Measurements from ENCODE around the gene ATP5PF. TPM values are rescaled to one million over a fixed set of nuclear protein-coding genes. Genes with fewer than 3 reads are reported as not detected.
"Not testable (repeated sequence)": the region's sequence is repeated elsewhere in the genome, so short reads cannot be mapped to it uniquely, and the experiment has no call there.

Gene ATP5PF
- total RNA-seq, 4 donors from 2014 or later, result 41.2 to 113 (median 51.7) TPM

DNA sequence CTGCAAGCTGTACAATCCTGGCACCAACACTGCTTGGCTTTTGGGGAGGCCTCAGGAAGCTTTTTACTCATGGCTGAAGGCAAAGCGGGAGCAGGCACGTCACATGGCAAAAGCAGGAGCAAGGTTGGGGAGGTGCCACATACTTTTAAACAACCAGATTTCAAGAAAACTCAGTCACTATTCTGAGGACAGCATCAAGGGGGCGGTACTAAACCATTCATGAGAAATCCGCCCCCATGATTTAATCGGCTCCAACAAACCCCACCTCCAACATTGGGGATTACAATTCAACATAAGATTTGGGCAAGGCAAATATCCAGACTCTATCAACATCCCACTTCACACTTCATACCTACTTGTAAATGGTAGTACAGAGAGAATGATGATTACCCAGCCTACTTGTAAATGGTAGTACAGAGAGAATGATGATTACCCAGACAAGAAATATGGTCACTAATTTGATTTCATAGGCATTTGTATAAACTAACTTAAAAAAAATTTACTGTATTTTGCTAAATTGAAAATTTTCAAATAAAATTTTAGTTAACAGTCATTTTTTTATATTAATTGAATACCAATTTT, 24.9 kb downstream of the ATP5PF start:
- Histone ChIP-seq H3K27me3 (no peaks in the 10 kb centered on the region), H3K27ac (no peak overlapping the region), H3K4me3 (no peak overlapping the region), H3K4me1 (no peaks in the 10 kb centered on the region), H3K9me3 (no peaks in the 10 kb centered on the region), H3K36me3 (peaks cover 0 to 34% (median 0%) of the 10 kb centered on the region in 3 donors)
- TF ChIP-seq POLR2A (IDR thresholded peaks at IDR 0.05) (no peak), EP300 (IDR thresholded peaks at IDR 0.05) (no peak)
- TF ChIP-seq, protein P1, sequence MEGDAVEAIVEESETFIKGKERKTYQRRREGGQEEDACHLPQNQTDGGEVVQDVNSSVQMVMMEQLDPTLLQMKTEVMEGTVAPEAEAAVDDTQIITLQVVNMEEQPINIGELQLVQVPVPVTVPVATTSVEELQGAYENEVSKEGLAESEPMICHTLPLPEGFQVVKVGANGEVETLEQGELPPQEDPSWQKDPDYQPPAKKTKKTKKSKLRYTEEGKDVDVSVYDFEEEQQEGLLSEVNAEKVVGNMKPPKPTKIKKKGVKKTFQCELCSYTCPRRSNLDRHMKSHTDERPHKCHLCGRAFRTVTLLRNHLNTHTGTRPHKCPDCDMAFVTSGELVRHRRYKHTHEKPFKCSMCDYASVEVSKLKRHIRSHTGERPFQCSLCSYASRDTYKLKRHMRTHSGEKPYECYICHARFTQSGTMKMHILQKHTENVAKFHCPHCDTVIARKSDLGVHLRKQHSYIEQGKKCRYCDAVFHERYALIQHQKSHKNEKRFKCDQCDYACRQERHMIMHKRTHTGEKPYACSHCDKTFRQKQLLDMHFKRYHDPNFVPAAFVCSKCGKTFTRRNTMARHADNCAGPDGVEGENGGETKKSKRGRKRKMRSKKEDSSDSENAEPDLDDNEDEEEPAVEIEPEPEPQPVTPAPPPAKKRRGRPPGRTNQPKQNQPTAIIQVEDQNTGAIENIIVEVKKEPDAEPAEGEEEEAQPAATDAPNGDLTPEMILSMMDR (IDR thresholded peaks at IDR 0.05), result no peak
- 80% methylated on average over 5 of the region's 5 CpGs for WGBS, 2 donors
- DNase-seq (ENCODE audit: low spot score in 2 of 2), result no peak

DNA sequence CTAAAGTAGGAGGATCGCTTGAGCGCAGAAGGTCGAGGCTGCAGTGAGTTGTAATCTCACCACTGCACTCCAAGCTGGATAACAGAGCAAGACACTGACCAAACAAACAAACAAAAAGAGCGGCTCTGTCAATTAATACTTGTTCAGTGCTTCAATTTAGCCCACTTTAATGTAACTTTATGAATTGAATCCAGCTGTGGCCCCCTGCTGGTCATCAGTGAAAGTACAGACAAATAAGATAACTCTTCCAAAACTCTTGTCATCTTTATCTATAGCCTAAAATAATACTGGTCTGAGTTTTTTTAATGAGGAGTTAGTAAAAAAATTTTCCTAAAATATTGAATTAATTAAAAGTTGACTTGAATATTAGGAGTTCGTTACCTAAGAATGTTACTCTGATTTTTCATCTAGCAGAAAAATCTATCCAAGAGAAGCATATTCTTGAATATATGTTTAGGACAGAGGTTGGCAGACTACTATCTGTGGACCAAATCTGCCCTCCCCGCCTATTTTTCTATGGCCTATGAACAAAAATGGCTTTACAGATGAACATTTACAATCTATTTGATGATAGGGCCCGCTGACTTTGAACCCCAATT, 26.1 kb downstream of the ATP5PF start:
- H3K27me3 ChIP-seq, result no peaks in the 10 kb centered on the region
- peak; percentile 16 to 79 for DNase-seq (ENCODE audit: low spot score in 2 of 2)
- no peak overlapping the region for H3K27ac ChIP-seq
- H3K4me3 ChIP-seq, result no peak overlapping the region
- peaks cover 0 to 23% (median 0%) of the 10 kb centered on the region in 3 donors for H3K36me3 ChIP-seq
- H3K4me1 ChIP-seq, result no peaks in the 10 kb centered on the region
- TF ChIP-seq POLR2A (IDR thresholded peaks at IDR 0.05) (no peak), EP300 (IDR thresholded peaks at IDR 0.05) (no peak)
- TF ChIP-seq, protein P1 (IDR thresholded peaks at IDR 0.05), result peak; percentile 67 to 83 (median 71)
- WGBS, 2 donors, result 53 to 60% methylated on average over 7 of the region's 7 CpGs
- no peaks in the 10 kb centered on the region for H3K9me3 ChIP-seq

DNA sequence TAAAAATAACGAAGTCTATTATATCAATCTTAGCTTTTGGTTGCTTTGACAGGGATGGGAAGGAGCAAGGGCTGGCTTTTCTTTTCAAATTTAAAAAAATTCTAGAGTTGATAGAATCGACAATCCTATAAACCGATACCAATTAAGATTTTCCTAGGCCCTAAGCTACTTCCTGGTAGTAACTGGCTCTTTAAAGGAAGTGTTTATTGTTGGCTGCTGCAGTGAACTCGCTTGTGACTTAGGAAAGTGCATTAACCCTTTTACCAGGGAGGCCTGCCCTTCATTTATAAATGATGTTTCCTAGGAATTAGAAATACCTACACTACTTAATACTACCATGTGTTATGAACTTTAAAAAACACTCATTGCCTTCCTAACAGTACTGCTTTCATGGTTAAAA, 33.2 kb downstream of the ATP5PF start:
- no peaks in the 10 kb centered on the region for H3K9me3 ChIP-seq
- no peaks in the 10 kb centered on the region for H3K4me1 ChIP-seq
- no peak for TF ChIP-seq EP300 (IDR thresholded peaks at IDR 0.05)
- TF ChIP-seq, protein P1 (IDR thresholded peaks at IDR 0.05), result no peak
- TF ChIP-seq POLR2A (IDR thresholded peaks at IDR 0.05), result no peak
- H3K4me3 ChIP-seq, result no peak overlapping the region
- peaks cover 0 to 15% (median 0%) of the 10 kb centered on the region in 3 donors for H3K36me3 ChIP-seq
- H3K27ac ChIP-seq, result peak overlapping the region in 1 of 4 donors; percentile 23
- DNase-seq (ENCODE audit: low spot score in 2 of 2), result no peak
- H3K27me3 ChIP-seq, result no peaks in the 10 kb centered on the region
- WGBS, 2 donors, result 55% methylated on average over 4 of the region's 4 CpGs

DNA sequence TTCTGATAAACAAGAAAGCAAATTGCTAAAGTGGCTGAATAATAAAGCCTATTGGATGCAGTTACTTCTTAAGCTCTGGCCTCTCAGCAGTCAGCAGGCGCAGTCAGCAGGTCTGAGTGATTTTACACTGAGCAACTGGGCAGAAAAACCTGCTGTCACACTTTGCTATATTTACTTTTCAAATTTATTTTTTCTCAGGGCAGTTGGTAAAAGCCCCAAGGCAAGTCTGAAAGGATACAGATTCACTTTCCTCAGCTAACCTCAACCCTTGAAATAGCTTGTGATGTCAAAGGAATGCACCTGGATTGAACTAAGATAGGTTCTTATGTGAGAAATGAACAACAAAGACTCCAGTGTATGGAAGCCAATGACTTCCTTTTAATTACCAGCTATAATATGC, 34.0 kb downstream of the ATP5PF start:
- Histone ChIP-seq H3K4me3 (no peak overlapping the region), H3K27me3 (no peaks in the 10 kb centered on the region), H3K36me3 (peaks cover 0 to 13% (median 0%) of the 10 kb centered on the region in 3 donors), H3K9me3 (no peaks in the 10 kb centered on the region), H3K4me1 (no peaks in the 10 kb centered on the region), H3K27ac (no peak overlapping the region)
- WGBS, 2 donors, result 94 to 100% methylated on average over 1 of the region's 1 CpG
- no peak for DNase-seq (ENCODE audit: low spot score in 2 of 2)
- TF ChIP-seq, protein P1 (IDR thresholded peaks at IDR 0.05), result no peak
- TF ChIP-seq EP300 (IDR thresholded peaks at IDR 0.05) (no peak), POLR2A (IDR thresholded peaks at IDR 0.05) (no peak)

DNA sequence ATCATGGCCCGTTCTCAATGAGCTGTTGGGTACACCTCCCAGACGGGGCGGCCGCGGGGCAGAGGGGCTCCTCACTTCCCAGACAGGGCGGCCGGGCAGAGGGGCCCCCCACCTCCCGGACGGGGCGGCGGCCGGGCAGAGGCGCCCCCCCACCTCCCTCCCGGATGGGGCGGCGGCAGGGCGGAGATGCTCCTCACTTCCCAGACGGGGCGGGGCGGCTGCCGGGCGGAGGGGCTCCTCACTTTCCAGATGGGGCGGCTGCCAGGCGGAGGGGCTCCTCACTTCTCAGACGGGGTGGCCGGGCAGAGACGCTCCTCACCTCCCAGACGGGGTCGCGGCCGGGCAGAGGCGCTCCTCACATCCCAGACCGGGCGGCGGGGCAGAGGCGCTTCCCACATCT, 39.2 kb downstream of the ATP5PF start:
- H3K27ac ChIP-seq; H3K4me3 ChIP-seq; DNase-seq (ENCODE audit: low spot score in 2 of 2); H3K4me1 ChIP-seq; H3K27me3 ChIP-seq; H3K9me3 ChIP-seq: not testable (repeated sequence)
- peaks cover 0 to 28% (median 0%) of the 10 kb centered on the region in 3 donors for H3K36me3 ChIP-seq
- WGBS, 2 donors, result 92 to 98% methylated on average over 16 to 21 of the region's 36 CpGs
